OCI-LY3 (cell line): ENCODE measurements around the gene EMP1.

Source experiments
- EZH2phosphoT487 ChIP-seq: fragments of 200-600 bp; shearing (Covaris generic); IDR thresholded peaks from 2 replicates; pipeline ENCODE4 v1.6.1; 2018; ENCODE audit warnings: antibody characterized with exemption, mixed run types, low read depth
- TF ChIP-seq, protein P1 (sequence below): fragments of 200-600, 300-600 bp; sonication (generic); IDR thresholded peaks from 2 replicates; pipeline ENCODE4 v1.5.1; 2014; ENCODE audit warnings: antibody characterized with exemption, low read length, low read depth

DNA sequence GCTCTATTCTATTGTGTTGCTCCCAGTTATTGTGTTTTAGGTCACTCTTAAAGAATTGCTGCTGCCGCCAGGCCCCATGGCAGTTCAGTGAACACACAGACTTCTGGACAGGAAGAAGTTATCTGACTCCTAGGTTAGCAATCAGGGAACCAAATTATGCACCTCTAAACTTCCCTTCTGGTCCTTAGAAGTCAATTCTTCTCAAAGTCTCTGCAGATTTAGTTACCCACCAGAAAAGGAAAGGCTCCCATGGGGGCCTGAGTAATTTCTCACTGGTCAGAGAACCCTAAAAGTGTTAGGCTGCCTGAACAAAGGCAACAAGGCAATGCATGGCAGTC, 10.0 kb downstream of the EMP1 start:
- TF ChIP-seq, protein P1, sequence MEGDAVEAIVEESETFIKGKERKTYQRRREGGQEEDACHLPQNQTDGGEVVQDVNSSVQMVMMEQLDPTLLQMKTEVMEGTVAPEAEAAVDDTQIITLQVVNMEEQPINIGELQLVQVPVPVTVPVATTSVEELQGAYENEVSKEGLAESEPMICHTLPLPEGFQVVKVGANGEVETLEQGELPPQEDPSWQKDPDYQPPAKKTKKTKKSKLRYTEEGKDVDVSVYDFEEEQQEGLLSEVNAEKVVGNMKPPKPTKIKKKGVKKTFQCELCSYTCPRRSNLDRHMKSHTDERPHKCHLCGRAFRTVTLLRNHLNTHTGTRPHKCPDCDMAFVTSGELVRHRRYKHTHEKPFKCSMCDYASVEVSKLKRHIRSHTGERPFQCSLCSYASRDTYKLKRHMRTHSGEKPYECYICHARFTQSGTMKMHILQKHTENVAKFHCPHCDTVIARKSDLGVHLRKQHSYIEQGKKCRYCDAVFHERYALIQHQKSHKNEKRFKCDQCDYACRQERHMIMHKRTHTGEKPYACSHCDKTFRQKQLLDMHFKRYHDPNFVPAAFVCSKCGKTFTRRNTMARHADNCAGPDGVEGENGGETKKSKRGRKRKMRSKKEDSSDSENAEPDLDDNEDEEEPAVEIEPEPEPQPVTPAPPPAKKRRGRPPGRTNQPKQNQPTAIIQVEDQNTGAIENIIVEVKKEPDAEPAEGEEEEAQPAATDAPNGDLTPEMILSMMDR: no peak
- no peak for TF ChIP-seq EZH2phosphoT487
